CD4-positive, alpha-beta T cell (primary cell): ENCODE measurements around the gene GFRA3. TPM values are rescaled to one million over a fixed set of nuclear protein-coding genes. Genes with fewer than 3 reads are reported as not detected.
A peak's percentile ranks its signal among the peaks of the same experiment; 100 is the strongest.

Experiments used
- ATAC-seq: fragments of 200-7000 bp; cut with Tn5 transposase; one replicate; pipeline ENCODE4 v1.10.0; 2022; ENCODE audit warnings: mild to moderate bottlenecking; ENCODE audit not compliant: poor library complexity
- CTCF ChIA-PET: fragments of 350-600 bp; sonication (Branson Sonifier 250); formaldehyde crosslinking; loops from one replicate; lab custom pipeline; 2021; ENCODE audit warnings: antibody characterized with exemption, inconsistent platforms; lab: Charles Lee
- POLR2A ChIA-PET: fragments of 350-600 bp; sonication (Branson Sonifier 250); formaldehyde crosslinking; loops from one replicate; lab custom pipeline; 2021; ENCODE audit warnings: antibody characterized with exemption, inconsistent platforms; lab: Charles Lee
- DNase-seq, 14 experiments: peaks; one replicate each; pipeline ENCODE4 v3.0.0-alpha.2; 2013 to 2020; ENCODE audit warnings: mixed read lengths in 2 of 14
- H3K27ac ChIP-seq, 2 donors: one replicate each; pipeline versions ENCODE4 v1.5.1 to v1.7.0; 2013; ENCODE audit warnings: low read length in 2 of 2, low read depth in 1 of 2, mild to moderate bottlenecking in 1 of 2
- H3K27me3 ChIP-seq, 2 experiments: 1 replicate in 1 of 2; 2 replicates in 1 of 2; pipeline versions ENCODE4 v1.6.1 to v1.7.0; 2013; ENCODE audit warnings: low read length in 2 of 2, control low read depth in 1 of 2, mild to moderate bottlenecking in 1 of 2, moderate library complexity in 1 of 2; ENCODE audit not compliant: insufficient read depth in 2 of 2, control insufficient read depth in 1 of 2
- H3K36me3 ChIP-seq: one replicate; pipeline ENCODE4 v1.6.1; 2013; ENCODE audit warnings: low read length, control low read depth; ENCODE audit not compliant: insufficient read depth
- H3K4me1 ChIP-seq: one replicate; pipeline ENCODE4 v1.6.1; 2013; ENCODE audit warnings: low read length, control low read depth; ENCODE audit not compliant: insufficient read depth
- H3K4me3 ChIP-seq: one replicate; pipeline ENCODE4 v1.5.1; 2013; ENCODE audit warnings: mild to moderate bottlenecking, low read length, moderate library complexity
- H3K9me3 ChIP-seq, 2 experiments: 1 replicate in 1 of 2; 2 replicates in 1 of 2; pipeline versions ENCODE4 v1.6.1 to v1.7.0; 2013; ENCODE audit warnings: low read length in 2 of 2, mild to moderate bottlenecking in 2 of 2, control low read depth in 1 of 2, moderate library complexity in 1 of 2; ENCODE audit not compliant: control insufficient read depth in 1 of 2, insufficient read depth in 1 of 2
- H3K27ac Mint-ChIP-seq: one replicate; pipeline ENCODE4 v1.8.0; 2020; ENCODE audit warnings: mixed read lengths
- H3K27me3 Mint-ChIP-seq: one replicate; pipeline ENCODE4 v1.8.0; 2021; ENCODE audit warnings: mixed read lengths
- H3K36me3 Mint-ChIP-seq: one replicate; pipeline ENCODE4 v1.8.0; 2021; ENCODE audit warnings: low read depth, mixed read lengths
- H3K4me1 Mint-ChIP-seq: one replicate; pipeline ENCODE4 v1.8.0; 2021; ENCODE audit warnings: low read depth, mixed read lengths
- H3K4me3 Mint-ChIP-seq: one replicate; pipeline ENCODE4 v1.8.0; 2020; ENCODE audit warnings: mild to moderate bottlenecking, mixed read lengths
- H3K9me3 Mint-ChIP-seq: one replicate; pipeline ENCODE4 v1.8.0; 2020; ENCODE audit warnings: mixed read lengths
- CTCF ChIP-seq: fragments of 200-600 bp; IDR thresholded peaks from one replicate; pipeline ENCODE4 v1.8.0; 2022; ENCODE audit warnings: antibody characterized with exemption, mild to moderate bottlenecking
- intact Hi-C, 2 experiments: fragments of 100-400 bp; cut with DNase I in 1 of 2; cut with micrococcal nuclease in 1 of 2; formaldehyde crosslinking; loops; one replicate each; pipeline versions ENCODE4 v1.15.1 to v1.9.0; 2023 to 2025; cut with DNase I, micrococcal nuclease
- total RNA-seq, 174 experiments: library from RNA in 2 of 174; stranded (reverse) in 2 of 174; gene quantifications; one replicate each; pipeline ENCODE4 v1.2.3 and lab custom pipeline; 2021 to 2026

Gene GFRA3
- total RNA-seq, 2 experiments from 2014 or later = not detected

GRCh38 chr5:138275379-138275782, 960 bp upstream of the GFRA3 start:
- intact Hi-C loops = no loop called here
- H3K9me3 Mint-ChIP-seq = no peaks in the 10 kb centered on the region
- Histone ChIP-seq H3K27me3 (peaks cover 17% of the 10 kb centered on the region in 2 experiments), H3K9me3 (no peaks in the 10 kb centered on the region), H3K27ac (no peak overlapping the region), H3K4me3 (no peak overlapping the region), H3K36me3 (no peaks in the 10 kb centered on the region), H3K4me1 (peaks cover 7% of the 10 kb centered on the region)
- no peak overlapping the region for H3K4me3 Mint-ChIP-seq
- ATAC-seq (no peak), DNase-seq (no peak)
- no peak for TF ChIP-seq CTCF
- CTCF ChIA-PET = no interaction called here
- H3K27me3 Mint-ChIP-seq = peaks cover 37% of the 10 kb centered on the region
- POLR2A ChIA-PET = no interaction called here
- no peak overlapping the region for H3K27ac Mint-ChIP-seq
- H3K4me1 Mint-ChIP-seq = peaks cover 5% of the 10 kb centered on the region
- no peaks in the 10 kb centered on the region for H3K36me3 Mint-ChIP-seq

- POLR2A ChIA-PET = no interaction called here
- intact Hi-C loops = no loop called here
- H3K4me3 ChIP-seq = peak overlapping the region; percentile 7
These were observed 610 bp downstream of the GFRA3 start for GRCh38 chr5:138273834-138274188.

GRCh38 chr5:138272681-138273080, 1.7 kb downstream of the GFRA3 start:
- intact Hi-C loops = no loop called here
- no peak for DNase-seq
- Histone ChIP-seq H3K4me3 (no peak overlapping the region), H3K9me3 (no peaks in the 10 kb centered on the region), H3K36me3 (no peaks in the 10 kb centered on the region), H3K27ac (no peak overlapping the region), H3K4me1 (peaks cover 7% of the 10 kb centered on the region), H3K27me3 (peaks cover 17 to 19% of the 10 kb centered on the region in 2 experiments)
- no peak overlapping the region for H3K27ac Mint-ChIP-seq
- H3K4me3 Mint-ChIP-seq = no peak overlapping the region
- no peaks in the 10 kb centered on the region for H3K36me3 Mint-ChIP-seq
- H3K4me1 Mint-ChIP-seq = peaks cover 5% of the 10 kb centered on the region
- ChIA-PET POLR2A (no interaction called here), CTCF (no interaction called here)
- H3K27me3 Mint-ChIP-seq = peaks cover 37% of the 10 kb centered on the region
- no peak for ATAC-seq
- no peaks in the 10 kb centered on the region for H3K9me3 Mint-ChIP-seq
- TF ChIP-seq CTCF = no peak

More at GRCh38 chr5:138273834-138274188, 610 bp downstream of the GFRA3 start:
- Histone ChIP-seq H3K27ac (no peak overlapping the region), H3K36me3 (no peaks in the 10 kb centered on the region), H3K4me1 (peaks cover 7% of the 10 kb centered on the region), H3K9me3 (no peaks in the 10 kb centered on the region), H3K27me3 (peaks cover 17% of the 10 kb centered on the region in 2 experiments)
- no peaks in the 10 kb centered on the region for H3K36me3 Mint-ChIP-seq
- CTCF ChIA-PET = no interaction called here
- no peaks in the 10 kb centered on the region for H3K9me3 Mint-ChIP-seq
- no peak overlapping the region for H3K4me3 Mint-ChIP-seq
- no peak overlapping the region for H3K27ac Mint-ChIP-seq
- TF ChIP-seq CTCF = no peak
- ATAC-seq (no peak), DNase-seq (no peak)
- peaks cover 37% of the 10 kb centered on the region for H3K27me3 Mint-ChIP-seq
- peaks cover 5% of the 10 kb centered on the region for H3K4me1 Mint-ChIP-seq
